Neural cell (in vitro differentiated cells): ENCODE results near the gene SLC35G6. TPM values are rescaled to one million over a fixed set of nuclear protein-coding genes. Genes with fewer than 3 reads are reported as not detected.

Experiments used
- H2AFZ ChIP-seq: fragments of 200-600, 300-800 bp; sonication (generic), shearing (Covaris generic); 2 replicates; pipeline ENCODE4 v1.6.0; 2014; ENCODE audit warnings: low read depth, mild to moderate bottlenecking, antibody characterized with exemption, low read length, moderate library complexity
- H3F3A ChIP-seq: fragments of 200-600 bp; shearing (Covaris generic); 2 replicates; pipeline ENCODE4 v1.6.1; 2016; ENCODE audit warnings: mild to moderate bottlenecking, moderate library complexity, mixed read lengths, antibody characterized with exemption, low read length; ENCODE audit not compliant: insufficient read depth, poor library complexity, severe bottlenecking
- H3K27ac ChIP-seq: fragments of 200-600, 300-800 bp; sonication (generic), shearing (Covaris generic); 2 replicates; pipeline ENCODE4 v1.5.1; 2014; ENCODE audit warnings: mild to moderate bottlenecking, low read length, moderate library complexity
- H3K27me3 ChIP-seq: fragments of 300-800, 200-600 bp; sonication (generic), shearing (Covaris generic); 2 replicates; pipeline ENCODE4 v1.6.0; 2014; ENCODE audit warnings: mild to moderate bottlenecking, low read depth, low read length, moderate library complexity; ENCODE audit not compliant: insufficient read depth
- H3K36me3 ChIP-seq: fragments of 300-800, 200-600 bp; sonication (generic), shearing (Covaris generic); 2 replicates; pipeline ENCODE4 v1.5.1; 2014; ENCODE audit warnings: mild to moderate bottlenecking, antibody characterized with exemption, low read length, moderate library complexity; ENCODE audit not compliant: insufficient read depth
- H3K4me2 ChIP-seq: fragments of 300-800, 200-600 bp; sonication (generic), shearing (Covaris generic); 2 replicates; pipeline ENCODE4 v1.6.0; 2014; ENCODE audit warnings: mild to moderate bottlenecking, low read length
- H3K4me3 ChIP-seq: fragments of 300-800, 200-600 bp; sonication (generic), shearing (Covaris generic); 2 replicates; pipeline ENCODE4 v1.5.1; 2014; ENCODE audit warnings: mild to moderate bottlenecking, low read length, moderate library complexity
- H3K79me2 ChIP-seq: fragments of 200-600 bp; shearing (Covaris generic); replicated peaks from 2 replicates; pipeline ENCODE4 v1.6.0; 2014; ENCODE audit warnings: mild to moderate bottlenecking, low read length, moderate library complexity; ENCODE audit not compliant: insufficient read depth
- H3K9ac ChIP-seq: fragments of 300-800, 200-600 bp; sonication (generic), shearing (Covaris generic); 2 replicates; pipeline ENCODE4 v1.6.1; 2016; ENCODE audit warnings: mild to moderate bottlenecking, low read length, mixed read lengths
- H3K9me2 ChIP-seq: fragments of 200-600 bp; shearing (Covaris generic); 2 replicates; pipeline ENCODE4 v1.6.1; 2016; ENCODE audit warnings: mild to moderate bottlenecking, low read length, mixed read lengths; ENCODE audit not compliant: insufficient read depth
- H3K9me3 ChIP-seq: fragments of 200-600, 300-800 bp; sonication (generic), shearing (Covaris generic); 2 replicates; pipeline ENCODE4 v1.6.1; 2016; ENCODE audit warnings: mild to moderate bottlenecking, mixed run types, low read length, moderate library complexity, mixed read lengths
- H4K20me1 ChIP-seq: fragments of 200-600 bp; shearing (Covaris generic); 2 replicates; pipeline ENCODE4 v1.6.1; 2016; ENCODE audit warnings: mild to moderate bottlenecking, mixed run types; ENCODE audit not compliant: insufficient read depth
- EP300 ChIP-seq: fragments of 450-650 bp; conservative IDR thresholded peaks from 2 replicates; pipeline ENCODE4 v1.6.1; 2014; ENCODE audit warnings: antibody characterized with exemption, mild to moderate bottlenecking, moderate library complexity; ENCODE audit not compliant: poor library complexity, severe bottlenecking
- EZH2 ChIP-seq: fragments of 200-600, 300-800 bp; shearing (Covaris generic), sonication (generic); IDR thresholded peaks from 2 replicates; pipeline ENCODE4 v1.6.1; 2014; ENCODE audit warnings: antibody characterized with exemption, low read length, borderline replicate concordance, mild to moderate bottlenecking; ENCODE audit not compliant: insufficient read depth, poor library complexity, severe bottlenecking
- MXI1 ChIP-seq: fragments of 450-650 bp; conservative IDR thresholded peaks from 2 replicates; pipeline ENCODE4 v1.6.1; 2014; ENCODE audit warnings: antibody characterized with exemption, mild to moderate bottlenecking; ENCODE audit not compliant: poor library complexity, severe bottlenecking
- POLR2AphosphoS5 ChIP-seq: IDR thresholded peaks from 2 replicates; pipeline ENCODE4 v1.6.1; 2012
- RAD21 ChIP-seq: fragments of 450-650 bp; conservative IDR thresholded peaks from 2 replicates; pipeline ENCODE4 v1.6.1; 2014; ENCODE audit warnings: antibody characterized with exemption, mild to moderate bottlenecking, moderate library complexity
- SMC3 ChIP-seq: fragments of 450-650 bp; conservative IDR thresholded peaks from 2 replicates; pipeline ENCODE4 v1.6.1; 2014; ENCODE audit warnings: antibody characterized with exemption, mild to moderate bottlenecking, moderate library complexity; ENCODE audit not compliant: poor library complexity
- TAF1 ChIP-seq: IDR thresholded peaks from 2 replicates; pipeline ENCODE4 v1.6.1; 2012; ENCODE audit warnings: low read depth
- polyA plus RNA-seq: library from polyadenylated mRNA; depleted of rRNA; stranded (reverse); fragments of >200 nt; gene quantifications from 2 replicates; pipeline ENCODE4 v1.2.3, GENCODE V29; 2014
- TF ChIP-seq, protein P1 (sequence below): IDR thresholded peaks from 2 replicates; pipeline ENCODE4 v1.6.1; 2012; ENCODE audit warnings: borderline replicate concordance
- TF ChIP-seq, protein P2 (sequence below): fragments of 450-650 bp; IDR thresholded peaks from 2 replicates; pipeline ENCODE4 v1.5.1; 2014; ENCODE audit warnings: antibody characterized with exemption, mild to moderate bottlenecking, moderate library complexity; ENCODE audit not compliant: poor library complexity, severe bottlenecking

SLC35G6 gene
- polyA plus RNA-seq, 1 donor from 2014 or later: not detected

DNA sequence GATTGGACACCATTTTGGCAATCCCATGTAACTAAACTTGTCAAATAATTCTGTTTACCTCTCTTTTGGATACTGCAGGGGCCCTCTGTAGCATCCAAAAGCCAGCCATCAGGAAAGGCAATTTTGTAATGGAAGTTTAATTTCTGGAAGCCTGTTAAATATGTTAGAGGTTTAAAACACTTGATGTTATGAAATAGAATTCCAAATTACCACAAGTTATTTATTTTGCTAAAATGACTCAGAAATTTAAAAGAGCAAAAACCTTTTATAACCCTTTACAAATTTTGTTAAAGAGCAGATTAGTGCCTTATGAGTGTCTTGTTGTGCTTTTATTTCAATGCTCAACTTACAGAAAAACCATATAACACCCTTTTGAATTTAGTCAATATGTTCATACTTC is 47.6 kb downstream of the SLC35G6 start:
- no peak overlapping the region for H3K4me2 ChIP-seq
- H3K9ac ChIP-seq: no peak overlapping the region
- TF ChIP-seq RAD21 (no peak), SMC3 (no peak), TAF1 (no peak), EP300 (no peak), EZH2 (no peak), POLR2AphosphoS5 (no peak), MXI1 (no peak)
- TF ChIP-seq, protein P1, sequence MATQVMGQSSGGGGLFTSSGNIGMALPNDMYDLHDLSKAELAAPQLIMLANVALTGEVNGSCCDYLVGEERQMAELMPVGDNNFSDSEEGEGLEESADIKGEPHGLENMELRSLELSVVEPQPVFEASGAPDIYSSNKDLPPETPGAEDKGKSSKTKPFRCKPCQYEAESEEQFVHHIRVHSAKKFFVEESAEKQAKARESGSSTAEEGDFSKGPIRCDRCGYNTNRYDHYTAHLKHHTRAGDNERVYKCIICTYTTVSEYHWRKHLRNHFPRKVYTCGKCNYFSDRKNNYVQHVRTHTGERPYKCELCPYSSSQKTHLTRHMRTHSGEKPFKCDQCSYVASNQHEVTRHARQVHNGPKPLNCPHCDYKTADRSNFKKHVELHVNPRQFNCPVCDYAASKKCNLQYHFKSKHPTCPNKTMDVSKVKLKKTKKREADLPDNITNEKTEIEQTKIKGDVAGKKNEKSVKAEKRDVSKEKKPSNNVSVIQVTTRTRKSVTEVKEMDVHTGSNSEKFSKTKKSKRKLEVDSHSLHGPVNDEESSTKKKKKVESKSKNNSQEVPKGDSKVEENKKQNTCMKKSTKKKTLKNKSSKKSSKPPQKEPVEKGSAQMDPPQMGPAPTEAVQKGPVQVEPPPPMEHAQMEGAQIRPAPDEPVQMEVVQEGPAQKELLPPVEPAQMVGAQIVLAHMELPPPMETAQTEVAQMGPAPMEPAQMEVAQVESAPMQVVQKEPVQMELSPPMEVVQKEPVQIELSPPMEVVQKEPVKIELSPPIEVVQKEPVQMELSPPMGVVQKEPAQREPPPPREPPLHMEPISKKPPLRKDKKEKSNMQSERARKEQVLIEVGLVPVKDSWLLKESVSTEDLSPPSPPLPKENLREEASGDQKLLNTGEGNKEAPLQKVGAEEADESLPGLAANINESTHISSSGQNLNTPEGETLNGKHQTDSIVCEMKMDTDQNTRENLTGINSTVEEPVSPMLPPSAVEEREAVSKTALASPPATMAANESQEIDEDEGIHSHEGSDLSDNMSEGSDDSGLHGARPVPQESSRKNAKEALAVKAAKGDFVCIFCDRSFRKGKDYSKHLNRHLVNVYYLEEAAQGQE: no peak
- no peaks in the 10 kb centered on the region for H3K79me2 ChIP-seq
- H3K9me3 ChIP-seq: no peaks in the 10 kb centered on the region
- H3F3A ChIP-seq: no peaks in the 10 kb centered on the region
- no peaks in the 10 kb centered on the region for H3K27me3 ChIP-seq
- no peaks in the 10 kb centered on the region for H4K20me1 ChIP-seq
- no peaks in the 10 kb centered on the region for H3K36me3 ChIP-seq
- H3K4me3 ChIP-seq: no peak overlapping the region
- no peak overlapping the region for H3K27ac ChIP-seq
- no peaks in the 10 kb centered on the region for H3K9me2 ChIP-seq
- no peak overlapping the region for H2AFZ ChIP-seq

DNA sequence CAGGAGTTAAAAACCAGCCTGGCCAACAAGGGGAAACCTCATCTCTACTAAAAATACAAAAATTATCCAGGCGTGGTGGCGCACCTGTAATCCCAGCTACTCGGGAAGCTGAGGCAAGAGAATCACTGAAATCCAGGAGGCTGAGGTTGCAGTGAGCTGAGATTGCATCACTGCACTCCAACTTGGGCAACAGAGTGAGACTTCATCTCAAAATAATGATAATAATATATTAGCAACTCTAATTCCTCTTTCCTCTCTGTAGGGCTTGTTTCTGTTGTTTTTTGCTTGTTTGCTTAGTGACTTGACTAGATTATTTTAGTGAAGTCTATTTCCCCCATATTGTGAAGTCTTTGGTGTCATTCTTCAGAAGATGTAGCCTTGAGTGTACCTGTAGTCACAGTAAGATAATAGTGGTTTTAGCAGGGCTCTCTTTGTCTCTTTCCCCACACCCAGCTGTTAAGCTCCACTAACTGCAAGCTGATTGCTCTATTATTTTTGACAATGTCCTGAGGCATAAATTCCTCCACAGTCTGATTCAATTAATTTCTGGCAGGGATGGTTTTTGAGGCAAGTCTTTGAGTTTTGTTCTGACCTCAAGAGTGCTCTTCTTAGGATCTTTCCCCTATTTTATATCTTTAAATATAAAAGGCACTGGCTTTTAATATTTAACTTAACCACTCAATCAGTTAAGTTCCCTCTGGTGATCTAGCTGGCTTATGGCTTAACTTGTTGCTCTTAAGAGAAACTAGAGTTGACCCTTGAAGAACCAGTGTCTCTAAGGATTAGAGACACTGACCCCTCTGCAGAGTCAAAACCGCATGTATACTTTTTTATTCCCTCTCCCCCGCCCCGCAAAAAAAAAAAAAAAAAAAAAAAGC is 49.0 kb downstream of the SLC35G6 start:
- H3K4me3 ChIP-seq: no peak overlapping the region
- no peaks in the 10 kb centered on the region for H3K36me3 ChIP-seq
- H3F3A ChIP-seq: no peaks in the 10 kb centered on the region
- no peaks in the 10 kb centered on the region for H3K79me2 ChIP-seq
- H3K4me2 ChIP-seq: no peak overlapping the region
- no peak overlapping the region for H2AFZ ChIP-seq
- no peak overlapping the region for H3K27ac ChIP-seq
- no peak overlapping the region for H3K9ac ChIP-seq
- H3K27me3 ChIP-seq: no peaks in the 10 kb centered on the region
- H3K9me3 ChIP-seq: no peaks in the 10 kb centered on the region
- no peaks in the 10 kb centered on the region for H3K9me2 ChIP-seq
- TF ChIP-seq, protein P2, sequence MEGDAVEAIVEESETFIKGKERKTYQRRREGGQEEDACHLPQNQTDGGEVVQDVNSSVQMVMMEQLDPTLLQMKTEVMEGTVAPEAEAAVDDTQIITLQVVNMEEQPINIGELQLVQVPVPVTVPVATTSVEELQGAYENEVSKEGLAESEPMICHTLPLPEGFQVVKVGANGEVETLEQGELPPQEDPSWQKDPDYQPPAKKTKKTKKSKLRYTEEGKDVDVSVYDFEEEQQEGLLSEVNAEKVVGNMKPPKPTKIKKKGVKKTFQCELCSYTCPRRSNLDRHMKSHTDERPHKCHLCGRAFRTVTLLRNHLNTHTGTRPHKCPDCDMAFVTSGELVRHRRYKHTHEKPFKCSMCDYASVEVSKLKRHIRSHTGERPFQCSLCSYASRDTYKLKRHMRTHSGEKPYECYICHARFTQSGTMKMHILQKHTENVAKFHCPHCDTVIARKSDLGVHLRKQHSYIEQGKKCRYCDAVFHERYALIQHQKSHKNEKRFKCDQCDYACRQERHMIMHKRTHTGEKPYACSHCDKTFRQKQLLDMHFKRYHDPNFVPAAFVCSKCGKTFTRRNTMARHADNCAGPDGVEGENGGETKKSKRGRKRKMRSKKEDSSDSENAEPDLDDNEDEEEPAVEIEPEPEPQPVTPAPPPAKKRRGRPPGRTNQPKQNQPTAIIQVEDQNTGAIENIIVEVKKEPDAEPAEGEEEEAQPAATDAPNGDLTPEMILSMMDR: no peak
- no peak for TF ChIP-seq TAF1
- no peak for TF ChIP-seq RAD21
- no peak for TF ChIP-seq SMC3
- no peak for TF ChIP-seq POLR2AphosphoS5
- no peak for TF ChIP-seq EP300
- no peak for TF ChIP-seq EZH2
- TF ChIP-seq, protein P1: no peak
- no peak for TF ChIP-seq MXI1
- H4K20me1 ChIP-seq: no peaks in the 10 kb centered on the region
